Measurements from ENCODE around the gene BMP6.

DNA sequence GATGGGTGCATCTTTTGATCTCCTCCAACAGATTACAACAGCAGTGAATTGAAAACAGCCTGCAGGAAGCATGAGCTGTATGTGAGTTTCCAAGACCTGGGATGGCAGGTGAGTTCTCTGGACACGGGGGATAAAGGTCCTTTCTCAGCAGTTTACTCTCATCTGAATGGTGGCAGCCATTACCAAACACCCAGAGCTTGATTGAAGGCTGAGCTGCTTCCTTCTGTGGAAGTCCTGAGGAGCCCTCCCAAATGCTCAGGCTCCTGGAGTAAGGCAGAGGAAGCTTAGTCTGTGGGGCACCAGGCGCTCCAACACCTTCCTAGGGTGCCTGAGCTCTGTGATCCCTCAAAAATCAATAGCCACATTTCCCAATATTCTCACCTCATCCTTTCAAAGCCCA lies 153.1 kb downstream of the BMP6 start:
- TF ChIP-seq, protein P1, sequence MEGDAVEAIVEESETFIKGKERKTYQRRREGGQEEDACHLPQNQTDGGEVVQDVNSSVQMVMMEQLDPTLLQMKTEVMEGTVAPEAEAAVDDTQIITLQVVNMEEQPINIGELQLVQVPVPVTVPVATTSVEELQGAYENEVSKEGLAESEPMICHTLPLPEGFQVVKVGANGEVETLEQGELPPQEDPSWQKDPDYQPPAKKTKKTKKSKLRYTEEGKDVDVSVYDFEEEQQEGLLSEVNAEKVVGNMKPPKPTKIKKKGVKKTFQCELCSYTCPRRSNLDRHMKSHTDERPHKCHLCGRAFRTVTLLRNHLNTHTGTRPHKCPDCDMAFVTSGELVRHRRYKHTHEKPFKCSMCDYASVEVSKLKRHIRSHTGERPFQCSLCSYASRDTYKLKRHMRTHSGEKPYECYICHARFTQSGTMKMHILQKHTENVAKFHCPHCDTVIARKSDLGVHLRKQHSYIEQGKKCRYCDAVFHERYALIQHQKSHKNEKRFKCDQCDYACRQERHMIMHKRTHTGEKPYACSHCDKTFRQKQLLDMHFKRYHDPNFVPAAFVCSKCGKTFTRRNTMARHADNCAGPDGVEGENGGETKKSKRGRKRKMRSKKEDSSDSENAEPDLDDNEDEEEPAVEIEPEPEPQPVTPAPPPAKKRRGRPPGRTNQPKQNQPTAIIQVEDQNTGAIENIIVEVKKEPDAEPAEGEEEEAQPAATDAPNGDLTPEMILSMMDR (IDR thresholded peaks at IDR 0.05; ENCODE audit: low read length): no peak
- TF ChIP-seq EZH2 (optimal IDR thresholded peaks at IDR 0.05; ENCODE audit: low read depth, low read length): no peak

Measured in MM.1S (cell line).